Measurements from ENCODE around the gene IL36A. TPM values are rescaled to one million over a fixed set of nuclear protein-coding genes. Genes with fewer than 3 reads are reported as not detected.
A peak's percentile ranks its signal among the peaks of the same experiment; 100 is the strongest.

The IL36A gene
- total and polyA plus RNA-seq, 9 of the 15 experiments (the other 6 are each of a cell fraction or from before 2014, with no cell fraction given): not detected

GRCh38 chr2:112996635-112997034 lies 8.6 kb upstream of the IL36A start (continued):
- TF ChIP-seq NFRKB (IDR thresholded peaks at IDR 0.05; ENCODE audit: low read depth) (no peak), YBX1 (IDR thresholded peaks at IDR 0.05) (no peak), NR4A1 (CRISPR knock-in tag; IDR thresholded peaks at IDR 0.05) (no peak), NR4A1 (tag; IDR thresholded peaks at IDR 0.05) (no peak), EHMT2 (IDR thresholded peaks at IDR 0.05) (no peak), NR2C1 (IDR thresholded peaks at IDR 0.05) (no peak), NR2C1 (tag; IDR thresholded peaks at IDR 0.05) (no peak)

GRCh38 chr2:112997151-112997550 lies 8.1 kb upstream of the IL36A start:
- CTCF ChIA-PET (ENCODE audit: low intra/inter-chr PET ratio): no interaction called here
- no TSS peak for BruUV-seq (replicated peaks)
- DNase-seq (ENCODE audit: extremely low read depth in 1 of 4, low spot score in 3 of 4): no peak
- Histone ChIP-seq H3K36me3 (ENCODE audit: control insufficient read depth, insufficient read depth, low read length) (no peaks in the 10 kb centered on the region), H3K4me2 (ENCODE audit: insufficient read depth, low read length) (no peak overlapping the region), H3K27ac (ENCODE audit: extremely low read depth, low read depth, low read length) (no peak overlapping the region), H2AFZ (ENCODE audit: low read depth, low read length) (0 out of 2 replicates have a peak overlapping the region, but pooled peaks have one; percentile 18), H3K9ac (ENCODE audit: insufficient read depth in 1 of 2, low read depth in 2 of 2, low read length in 2 of 2) (no peak overlapping the region), H3K4me3 (no peak overlapping the region), H3K27me3 (ENCODE audit: control insufficient read depth in 2 of 2, insufficient read depth in 2 of 2, low read length in 2 of 2) (no peaks in the 10 kb centered on the region), H3K9me3 (replicated peaks; ENCODE audit: control insufficient read depth, insufficient read depth, low read depth, low read length) (peaks cover 10% of the 10 kb centered on the region), H3K79me2 (ENCODE audit: control insufficient read depth, insufficient read depth, low read length) (no peaks in the 10 kb centered on the region), H4K20me1 (replicated peaks; ENCODE audit: control insufficient read depth, insufficient read depth, low read length) (no peaks in the 10 kb centered on the region), H3K9me1 (ENCODE audit: control insufficient read depth, insufficient read depth, low read length) (no peaks in the 10 kb centered on the region), H3K4me1 (replicated peaks in 1 of 2; ENCODE audit: control insufficient read depth in 2 of 2, insufficient read depth in 2 of 2, low read length in 2 of 2) (no peaks in the 10 kb centered on the region)
- FAIRE-seq: no peak
- WGBS (ENCODE audit: insufficient coverage, low coverage, missing lambda C conversion rate): 0% methylated on average over 1 of the region's 1 CpG
- in situ Hi-C loops (cut with MboI): no loop called here
- ATAC-seq: no peak
- intact Hi-C loops (cut with micrococcal nuclease): no loop called here
- POLR2A ChIA-PET: no interaction called here
- TF ChIP-seq CLOCK (CRISPR knock-in tag; IDR thresholded peaks at IDR 0.05; ENCODE audit: borderline replicate concordance) (no peak), HBP1 (CRISPR knock-in tag; IDR thresholded peaks at IDR 0.05) (no peak), TBP (optimal IDR thresholded peaks at IDR 0.05; ENCODE audit: low read depth, low read length) (no peak), ZNF668 (CRISPR knock-in tag; IDR thresholded peaks at IDR 0.05) (no peak), SRSF3 (IDR thresholded peaks at IDR 0.05; ENCODE audit: insufficient read depth, low read length) (no peak), TAL1 (IDR thresholded peaks at IDR 0.05) (no peak), CHD4 (IDR thresholded peaks at IDR 0.05; ENCODE audit: insufficient read depth, insufficient replicate concordance, low read depth, low read length, poor library complexity, severe bottlenecking) (no peak), ZBTB33 (CRISPR knock-in tag; IDR thresholded peaks at IDR 0.05) (no peak), CBX1 (IDR thresholded peaks at IDR 0.05; ENCODE audit: low read depth) (no peak)
